NCI-H82 (cell line): ENCODE measurements around the gene NATD1.
"Not testable (repeated sequence)": the region's sequence is repeated elsewhere in the genome, so short reads cannot be mapped to it uniquely, and the experiment has no call there.

Source experiments
- DNase-seq: peaks from one replicate; lab custom pipeline; 2025; lab: John Stamatoyannopoulos, UW

Gene NATD1

DNA sequence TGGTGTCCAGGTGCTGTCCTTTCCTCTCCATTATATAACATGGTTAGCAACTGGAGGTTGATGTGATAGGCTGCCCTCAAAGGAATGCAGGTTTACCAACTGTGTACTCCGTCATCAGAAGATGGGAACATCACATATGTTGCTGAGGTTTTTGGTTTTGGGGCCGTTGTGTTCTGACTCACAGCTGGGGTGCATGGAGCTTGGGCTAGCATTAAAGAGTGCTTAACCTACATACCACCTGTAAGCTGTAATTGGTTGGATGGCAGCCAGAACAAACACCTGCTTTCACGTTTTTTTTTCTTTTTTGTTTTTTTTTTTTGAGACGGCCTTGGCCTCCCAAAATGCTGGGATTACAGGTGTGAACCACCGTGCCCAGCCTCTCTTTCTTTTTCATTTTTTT is 60.2 kb downstream of the NATD1 start:
- no peak for DNase-seq

DNA sequence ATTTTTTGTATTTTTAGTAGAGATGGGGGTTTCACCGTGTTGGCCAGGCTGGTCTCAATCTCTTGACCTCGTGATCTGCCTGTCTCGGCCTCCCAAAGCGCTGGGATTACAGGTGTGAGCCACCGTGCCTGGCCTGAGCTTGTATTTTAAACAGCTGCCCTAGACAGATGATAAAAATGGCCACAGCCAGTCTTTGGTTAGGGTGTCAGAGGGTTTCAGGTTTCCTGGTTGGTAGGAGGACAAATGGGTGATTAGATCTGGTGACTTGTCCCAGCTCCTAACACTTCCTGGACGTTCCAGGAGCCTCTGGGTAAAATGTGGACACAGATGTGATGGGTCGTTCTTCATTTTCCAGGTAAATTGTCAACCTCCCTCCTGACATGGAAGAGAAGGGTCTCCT is 60.8 kb downstream of the NATD1 start:
- DNase-seq = not testable (repeated sequence)

DNA sequence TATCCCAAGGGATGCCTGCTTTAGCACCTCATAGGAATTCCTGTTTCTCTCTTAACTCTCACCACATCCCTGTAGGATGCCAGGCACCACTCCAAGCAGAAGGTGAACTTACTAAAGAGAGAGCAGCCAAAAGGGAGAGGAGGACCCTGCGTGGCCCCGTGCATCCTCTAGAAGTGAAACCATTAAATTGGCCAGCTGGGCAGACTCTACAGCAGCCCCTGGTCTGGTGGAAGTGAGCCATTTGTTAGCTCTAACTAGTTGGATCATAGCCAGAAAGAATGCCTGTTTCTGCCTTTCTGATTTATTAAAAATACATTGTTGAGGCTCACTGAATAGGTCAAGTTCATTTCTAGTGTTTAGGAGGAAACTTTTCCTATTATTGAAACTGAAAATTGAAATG is 61.5 kb downstream of the NATD1 start:
- DNase-seq = no peak

DNA sequence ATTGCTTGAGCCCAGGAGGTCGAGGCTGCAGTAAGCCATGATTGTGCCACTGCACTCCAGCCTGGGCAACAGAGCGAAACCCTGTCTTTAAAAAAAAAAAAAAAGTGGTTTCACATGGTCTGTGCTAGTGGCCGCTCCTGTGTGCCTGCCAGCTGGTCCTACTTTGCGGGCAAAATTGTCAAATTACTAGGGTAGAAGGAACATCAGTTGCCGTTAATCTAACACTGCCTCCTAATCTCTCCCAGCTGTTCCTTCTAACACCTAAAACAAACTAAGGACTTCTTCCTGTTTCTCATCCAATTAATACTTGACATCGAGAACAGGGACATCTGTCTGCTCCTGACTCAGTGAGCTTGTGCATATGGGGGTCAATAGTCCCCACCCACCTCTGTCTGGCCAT is 63.1 kb downstream of the NATD1 start:
- peak; percentile 94 for DNase-seq

DNA sequence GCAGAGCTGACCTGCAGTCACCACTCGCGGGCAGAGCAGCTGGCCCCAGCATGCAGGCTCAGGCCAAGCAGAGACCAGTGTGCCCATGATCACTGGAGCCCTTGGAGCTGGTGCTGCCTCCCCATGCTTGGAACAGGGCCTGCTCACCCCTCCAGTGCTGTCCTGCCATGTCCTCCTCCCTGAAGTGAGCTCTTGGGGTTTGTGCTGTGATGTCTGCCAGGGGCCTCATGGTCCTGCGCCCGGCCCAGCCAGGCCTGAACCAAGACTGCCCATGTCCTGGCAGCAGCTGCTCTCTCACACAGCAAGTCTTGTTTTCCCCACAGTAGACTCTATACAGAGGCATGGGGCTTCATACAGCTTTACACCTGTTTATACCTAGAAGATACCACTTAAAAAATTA is 63.8 kb downstream of the NATD1 start:
- DNase-seq = no peak
